Muscle layer of duodenum (tissue), 2 donors: Measurements from ENCODE around the gene CDIP1.

Source experiments
- H3K27ac ChIP-seq: one replicate; pipeline ENCODE4 v1.7.0; 2013; ENCODE audit warnings: mild to moderate bottlenecking, low read length
- H3K27me3 ChIP-seq: one replicate; pipeline ENCODE4 v1.7.0; 2013; ENCODE audit warnings: low read depth, mild to moderate bottlenecking, control low read depth, low read length
- H3K36me3 ChIP-seq, 2 donors: one replicate each; pipeline ENCODE4 v1.7.0; 2013; ENCODE audit warnings: low read length in 2 of 2, control low read depth in 1 of 2, mild to moderate bottlenecking in 1 of 2; ENCODE audit not compliant: insufficient read depth in 2 of 2, control insufficient read depth in 1 of 2
- H3K4me1 ChIP-seq, 2 donors: one replicate each; pipeline ENCODE4 v1.7.0; 2013; ENCODE audit warnings: low read length in 2 of 2, mild to moderate bottlenecking in 2 of 2, control low read depth in 1 of 2, moderate library complexity in 1 of 2; ENCODE audit not compliant: insufficient read depth in 2 of 2, control insufficient read depth in 1 of 2
- H3K4me3 ChIP-seq, 2 donors: one replicate each; pipeline ENCODE4 v1.7.0; 2013; ENCODE audit warnings: low read length in 2 of 2, low read depth in 1 of 2, mild to moderate bottlenecking in 1 of 2
- H3K9me3 ChIP-seq, 2 donors: one replicate each; pipeline ENCODE4 v1.7.0; 2013; ENCODE audit warnings: low read length in 2 of 2, control low read depth in 1 of 2, mild to moderate bottlenecking in 1 of 2; ENCODE audit not compliant: control insufficient read depth in 1 of 2
- donor health status: healthy.

Gene CDIP1

DNA sequence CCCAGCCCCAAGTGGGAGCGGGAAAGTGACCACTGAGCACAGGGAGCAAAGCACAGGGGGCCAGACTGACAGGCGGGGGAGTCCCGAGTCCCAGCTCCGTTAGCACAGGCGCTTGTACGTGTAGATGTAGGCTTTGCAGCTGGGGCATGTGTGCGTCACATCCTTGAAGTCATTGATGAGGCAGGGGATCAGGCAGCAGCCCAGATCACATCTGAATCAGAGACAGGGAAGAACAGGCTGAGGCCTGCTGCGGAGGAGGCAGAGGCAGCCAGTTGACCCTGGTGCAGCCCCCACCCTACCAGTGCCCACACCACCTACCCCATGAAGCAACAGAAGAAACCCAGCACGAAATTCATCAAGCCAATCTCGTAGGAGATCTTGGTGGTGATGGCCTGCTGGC, 26.1 kb downstream of the CDIP1 start:
- no peak overlapping the region for H3K27ac ChIP-seq
- H3K36me3 ChIP-seq = peaks cover 36 to 52% of the 10 kb centered on the region in 2 donors
- no peak overlapping the region for H3K4me3 ChIP-seq
- H3K27me3 ChIP-seq = no peaks in the 10 kb centered on the region
- peaks cover 29 to 42% of the 10 kb centered on the region in 2 donors for H3K4me1 ChIP-seq
- no peaks in the 10 kb centered on the region for H3K9me3 ChIP-seq

DNA sequence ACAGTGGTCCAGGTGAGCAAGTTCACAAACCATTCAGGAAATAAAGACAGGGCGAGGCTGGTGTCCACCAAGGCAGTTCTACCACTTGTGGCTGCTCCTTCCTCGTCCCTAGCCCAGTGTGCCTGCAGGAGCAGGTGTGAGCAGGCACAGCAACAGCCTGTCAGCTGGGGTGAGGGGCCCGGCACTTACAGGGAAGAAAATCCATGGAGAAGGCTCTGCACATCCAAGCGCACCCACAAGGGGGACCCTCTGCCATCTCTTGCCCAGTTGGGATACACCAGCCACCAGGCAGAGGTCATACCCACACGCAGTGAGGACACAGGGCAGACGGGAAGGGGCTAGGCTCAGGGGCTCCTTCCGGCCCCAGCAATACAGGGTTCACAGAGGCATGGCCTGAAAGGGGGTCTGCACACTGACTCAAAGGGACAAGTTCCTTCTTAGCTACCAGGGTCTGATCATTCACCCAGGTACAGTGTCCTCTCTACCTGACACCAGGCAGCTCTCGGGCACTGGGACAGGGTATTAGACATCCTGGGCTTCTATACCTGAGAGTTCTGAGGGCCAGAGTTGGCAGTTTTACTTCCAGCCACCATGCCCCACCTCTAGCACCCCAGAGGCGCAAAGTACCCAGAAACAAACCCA, 27.0 kb downstream of the CDIP1 start:
- Histone ChIP-seq H3K9me3 (no peaks in the 10 kb centered on the region), H3K4me3 (no peak overlapping the region), H3K27ac (no peak overlapping the region), H3K36me3 (peaks cover 37 to 55% of the 10 kb centered on the region in 2 donors), H3K27me3 (no peaks in the 10 kb centered on the region), H3K4me1 (peaks cover 25 to 42% of the 10 kb centered on the region in 2 donors)

- H3K4me1 ChIP-seq = peaks cover 21 to 41% of the 10 kb centered on the region in 2 donors
- no peaks in the 10 kb centered on the region for H3K9me3 ChIP-seq
- no peak overlapping the region for H3K4me3 ChIP-seq
- peaks cover 41 to 59% of the 10 kb centered on the region in 2 donors for H3K36me3 ChIP-seq
- H3K27me3 ChIP-seq = no peaks in the 10 kb centered on the region
- H3K27ac ChIP-seq = no peak overlapping the region
These were observed 27.7 kb downstream of the CDIP1 start for GRCh38 chr16:4510747-4511426.

GRCh38 chr16:4510131-4510530, 28.4 kb downstream of the CDIP1 start:
- no peaks in the 10 kb centered on the region for H3K27me3 ChIP-seq
- H3K4me1 ChIP-seq = peaks cover 13 to 38% of the 10 kb centered on the region in 2 donors
- no peak overlapping the region for H3K4me3 ChIP-seq
- H3K9me3 ChIP-seq = no peaks in the 10 kb centered on the region
- no peak overlapping the region for H3K27ac ChIP-seq
- H3K36me3 ChIP-seq = peaks cover 46 to 59% of the 10 kb centered on the region in 2 donors

DNA sequence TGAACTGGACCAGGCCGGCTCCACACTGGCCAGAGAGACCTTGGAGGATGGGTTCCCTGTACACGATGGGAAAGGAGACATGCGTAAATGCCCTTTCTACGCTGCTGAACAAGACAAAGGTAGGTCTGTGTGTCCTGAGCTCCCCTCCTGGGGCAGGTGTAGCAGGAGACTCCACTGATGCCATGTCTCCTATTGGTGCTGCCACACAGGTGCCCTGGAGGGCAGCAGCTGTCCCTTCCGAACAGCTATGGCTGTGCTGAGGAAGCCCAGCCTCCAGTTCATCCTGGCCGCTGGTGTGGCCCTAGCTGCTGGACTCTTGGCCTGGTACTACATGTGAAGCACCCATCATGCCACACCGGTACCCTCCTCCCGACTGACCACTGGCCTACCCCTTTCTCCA, 29.2 kb downstream of the CDIP1 start:
- H3K9me3 ChIP-seq = no peaks in the 10 kb centered on the region
- H3K4me3 ChIP-seq = no peak overlapping the region
- H3K27me3 ChIP-seq = no peaks in the 10 kb centered on the region
- peaks cover 46 to 59% of the 10 kb centered on the region in 2 donors for H3K36me3 ChIP-seq
- H3K27ac ChIP-seq = no peak overlapping the region
- H3K4me1 ChIP-seq = peaks cover 8 to 30% of the 10 kb centered on the region in 2 donors

DNA sequence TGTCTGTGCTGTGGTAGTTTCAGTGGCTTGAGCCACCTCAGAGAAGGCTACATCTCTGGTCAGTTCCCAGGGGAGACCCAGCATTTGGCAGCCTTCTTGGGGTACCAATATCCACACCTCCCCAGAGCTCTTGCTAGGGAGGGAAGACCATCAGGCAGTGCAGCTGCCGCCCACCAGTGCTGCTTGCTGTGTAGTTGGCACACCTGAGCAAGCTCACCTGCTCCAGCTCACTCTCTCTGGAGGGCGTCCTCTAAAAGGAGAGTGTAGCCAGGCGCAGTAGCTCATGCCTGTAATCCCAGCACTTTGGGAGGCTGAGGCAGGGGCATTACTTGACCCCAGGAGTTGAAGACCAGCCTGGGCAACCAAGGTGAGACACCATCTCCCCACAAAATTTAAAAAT, 29.8 kb downstream of the CDIP1 start:
- Histone ChIP-seq H3K9me3 (no peaks in the 10 kb centered on the region), H3K27me3 (no peaks in the 10 kb centered on the region), H3K4me3 (no peak overlapping the region), H3K27ac (no peak overlapping the region), H3K4me1 (peaks cover 4 to 24% of the 10 kb centered on the region in 2 donors), H3K36me3 (peaks cover 46 to 59% of the 10 kb centered on the region in 2 donors)

DNA sequence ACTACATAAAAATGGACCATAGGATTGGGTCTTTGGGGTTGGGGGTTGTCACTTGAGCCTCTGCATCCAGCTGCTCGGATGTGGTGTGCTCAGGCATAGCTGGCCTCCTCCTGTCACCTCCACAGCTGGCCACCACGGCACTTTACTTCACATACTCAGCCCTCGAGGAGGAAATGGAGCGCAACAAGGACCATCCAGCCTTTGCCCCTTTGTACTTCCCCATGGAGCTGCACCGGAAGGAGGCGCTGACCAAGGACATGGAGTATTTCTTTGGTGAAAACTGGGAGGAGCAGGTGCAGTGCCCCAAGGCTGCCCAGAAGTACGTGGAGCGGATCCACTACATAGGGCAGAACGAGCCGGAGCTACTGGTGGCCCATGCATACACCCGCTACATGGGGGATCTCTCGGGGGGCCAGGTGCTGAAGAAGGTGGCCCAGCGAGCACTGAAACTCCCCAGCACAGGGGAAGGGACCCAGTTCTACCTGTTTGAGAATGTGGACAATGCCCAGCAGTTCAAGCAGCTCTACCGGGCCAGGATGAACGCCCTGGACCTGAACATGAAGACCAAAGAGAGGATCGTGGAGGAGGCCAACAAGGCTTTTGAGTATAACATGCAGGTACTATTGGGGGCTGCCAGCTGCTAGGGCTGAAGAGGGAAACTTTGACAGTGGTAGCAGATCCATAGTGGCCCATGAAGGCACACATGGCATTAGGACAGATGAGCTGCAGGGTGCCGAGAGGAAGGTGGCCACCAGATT, 30.8 kb downstream of the CDIP1 start:
- H3K4me1 ChIP-seq = peaks cover 4 to 15% of the 10 kb centered on the region in 2 donors
- no peak overlapping the region for H3K4me3 ChIP-seq
- no peaks in the 10 kb centered on the region for H3K9me3 ChIP-seq
- no peak overlapping the region for H3K27ac ChIP-seq
- H3K27me3 ChIP-seq = no peaks in the 10 kb centered on the region
- H3K36me3 ChIP-seq = peaks cover 46 to 54% of the 10 kb centered on the region in 2 donors

DNA sequence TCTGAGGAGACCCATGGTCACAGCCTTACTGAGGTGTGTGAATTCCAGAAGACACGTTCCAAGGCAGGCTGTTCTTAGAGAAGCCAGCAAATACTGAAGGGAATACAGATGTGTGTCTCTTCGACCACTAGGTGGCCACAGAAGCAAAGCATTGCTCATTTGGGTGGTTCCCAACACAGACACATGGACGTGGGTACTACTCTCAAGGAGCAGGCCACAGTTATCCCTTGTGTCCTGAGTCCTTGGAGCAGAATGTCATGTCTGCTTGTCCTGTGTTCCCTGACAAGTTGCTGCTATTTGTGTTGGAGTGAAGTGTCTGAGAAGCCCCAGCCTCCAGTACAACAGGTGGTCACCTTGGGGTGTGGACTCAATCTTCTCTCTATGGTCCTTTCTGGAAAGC, 32.1 kb downstream of the CDIP1 start:
- H3K4me3 ChIP-seq = no peak overlapping the region
- peak overlapping the region; percentile 26 for H3K27ac ChIP-seq
- H3K9me3 ChIP-seq = no peaks in the 10 kb centered on the region
- H3K4me1 ChIP-seq = peaks cover 7 to 19% of the 10 kb centered on the region in 2 donors
- H3K36me3 ChIP-seq = peaks cover 41 to 42% of the 10 kb centered on the region in 2 donors
- no peaks in the 10 kb centered on the region for H3K27me3 ChIP-seq

DNA sequence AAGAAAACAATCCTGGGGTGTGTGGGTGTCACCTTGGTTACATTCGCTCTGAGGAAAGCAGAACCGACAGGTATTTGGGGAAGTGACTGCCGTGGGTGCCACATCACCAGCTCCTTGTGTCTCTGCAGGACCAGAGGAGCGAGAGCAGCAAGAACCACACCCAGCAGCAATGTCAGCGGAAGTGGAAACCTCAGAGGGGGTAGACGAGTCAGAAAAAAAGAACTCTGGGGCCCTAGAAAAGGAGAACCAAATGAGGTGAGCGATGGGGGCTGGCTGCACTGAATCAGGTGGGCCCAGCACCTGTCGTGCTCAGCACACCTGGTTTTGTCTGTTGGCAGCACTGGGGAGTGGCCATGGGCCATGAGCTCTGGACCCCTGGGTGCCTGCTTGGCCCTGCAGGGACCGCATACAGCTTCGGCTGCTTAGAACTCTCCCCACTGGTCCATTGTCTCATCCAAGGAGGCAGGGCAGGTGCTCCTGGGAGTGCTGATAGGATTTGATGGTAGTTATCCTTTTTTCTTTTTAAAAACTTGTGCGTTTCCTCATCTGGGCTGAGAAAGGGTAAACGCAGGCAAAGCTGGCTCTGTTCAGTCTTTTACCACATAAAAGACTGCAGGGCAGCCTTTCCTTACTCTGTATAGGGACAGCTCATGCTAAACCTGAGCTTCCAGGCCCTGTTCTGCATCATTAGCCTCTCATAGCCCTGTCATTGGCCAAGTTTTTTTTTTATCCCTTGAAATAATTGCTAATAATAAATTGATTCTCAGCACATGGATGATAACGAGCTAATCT, 33.0 kb downstream of the CDIP1 start:
- peaks cover 36 to 38% of the 10 kb centered on the region in 2 donors for H3K36me3 ChIP-seq
- H3K4me3 ChIP-seq = no peak overlapping the region
- peaks cover 11 to 20% of the 10 kb centered on the region in 2 donors for H3K4me1 ChIP-seq
- no peaks in the 10 kb centered on the region for H3K27me3 ChIP-seq
- H3K9me3 ChIP-seq = no peaks in the 10 kb centered on the region
- peak overlapping the region; percentile 20 for H3K27ac ChIP-seq

DNA sequence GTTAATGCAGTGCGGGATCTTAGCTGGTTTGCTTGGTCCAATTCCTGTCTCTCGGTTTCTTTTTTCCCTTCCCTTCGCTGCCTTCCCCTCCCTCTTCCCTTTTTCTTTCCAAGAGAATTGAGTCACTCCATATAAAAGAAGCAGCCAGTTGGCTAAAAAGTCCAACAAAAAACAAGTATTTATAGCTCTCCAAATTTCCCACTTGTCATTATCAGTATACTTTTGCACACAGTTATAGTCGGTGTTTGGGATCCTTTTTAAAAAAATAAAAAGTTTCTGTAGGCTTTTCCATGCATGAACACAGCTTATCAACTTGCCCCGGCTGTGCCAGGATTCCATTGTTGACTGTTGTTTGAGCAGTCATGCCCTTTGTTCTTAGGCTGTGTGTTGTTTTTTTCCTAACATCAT, 37.5 kb downstream of the CDIP1 start:
- Histone ChIP-seq H3K27me3 (no peaks in the 10 kb centered on the region), H3K36me3 (peaks cover 2 to 6% of the 10 kb centered on the region in 2 donors), H3K27ac (peak overlapping the region; percentile 73), H3K4me3 (peak overlapping the region in 1 of 2 donors; percentile 34), H3K4me1 (peaks cover 20 to 27% of the 10 kb centered on the region in 2 donors), H3K9me3 (no peaks in the 10 kb centered on the region)

DNA sequence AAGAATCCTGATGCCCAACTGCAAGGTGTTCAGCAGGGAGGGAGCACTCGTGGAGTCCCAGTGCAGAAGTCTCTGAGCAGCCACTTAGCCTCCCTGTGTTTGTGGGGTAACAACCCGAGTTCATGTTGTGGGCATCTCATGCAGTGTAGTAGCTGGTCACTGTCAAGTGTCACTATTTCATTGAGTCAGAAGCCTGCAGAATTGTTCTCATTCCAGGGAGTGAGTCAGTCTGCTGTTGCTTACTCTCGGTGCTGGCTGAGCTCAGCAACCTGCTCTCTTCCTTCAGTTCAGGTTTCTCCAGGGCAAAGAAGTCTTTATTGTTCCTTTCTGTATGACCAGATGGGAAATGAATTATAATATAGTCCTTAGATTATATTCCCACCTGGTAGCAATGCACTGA, 38.3 kb downstream of the CDIP1 start:
- Histone ChIP-seq H3K27me3 (no peaks in the 10 kb centered on the region), H3K36me3 (no peaks in the 10 kb centered on the region), H3K4me3 (peak overlapping the region in 1 of 2 donors; percentile 34), H3K27ac (peak overlapping the region; percentile 73), H3K9me3 (no peaks in the 10 kb centered on the region), H3K4me1 (peaks cover 20 to 24% of the 10 kb centered on the region in 2 donors)
